ENCODE measurements around the gene DENND1B. TPM values are rescaled to one million over a fixed set of nuclear protein-coding genes. Genes with fewer than 3 reads are reported as not detected.

The DENND1B gene
- total and polyA plus RNA-seq, 9 of the 15 experiments (the other 6 are each of a cell fraction or from before 2014, with no cell fraction given) = 2.1 to 12.1 (median 7.5) TPM

DNA sequence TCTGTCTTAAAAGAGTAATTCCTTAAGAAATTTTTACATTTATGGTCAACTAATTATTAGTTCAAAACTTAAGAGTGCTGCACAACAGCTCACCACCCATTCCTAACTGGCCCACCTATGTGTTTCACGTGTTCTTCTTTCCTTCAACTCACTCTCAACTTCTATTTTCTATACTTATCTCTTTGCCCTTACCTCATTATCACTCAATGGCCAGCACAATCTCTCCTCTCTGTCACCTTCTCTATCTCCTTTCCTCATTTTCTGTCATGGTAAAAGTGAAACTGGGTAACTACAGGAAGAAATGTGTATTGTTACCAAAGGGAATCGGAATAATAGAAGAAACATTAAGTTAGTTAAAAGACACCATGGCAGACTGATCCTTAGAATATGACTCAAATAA lies 43.1 kb downstream of the DENND1B start (continued):
- TF ChIP-seq NCOA2 (IDR thresholded peaks at IDR 0.05; ENCODE audit: partially characterized antibody in 2 of 2) = peak in 1 of 2 experiments; percentile 13
- no peak for TF ChIP-seq MCM2 (IDR thresholded peaks at IDR 0.05; ENCODE audit: low read depth)
- TF ChIP-seq TARDBP (IDR thresholded peaks at IDR 0.05) = no peak

DNA sequence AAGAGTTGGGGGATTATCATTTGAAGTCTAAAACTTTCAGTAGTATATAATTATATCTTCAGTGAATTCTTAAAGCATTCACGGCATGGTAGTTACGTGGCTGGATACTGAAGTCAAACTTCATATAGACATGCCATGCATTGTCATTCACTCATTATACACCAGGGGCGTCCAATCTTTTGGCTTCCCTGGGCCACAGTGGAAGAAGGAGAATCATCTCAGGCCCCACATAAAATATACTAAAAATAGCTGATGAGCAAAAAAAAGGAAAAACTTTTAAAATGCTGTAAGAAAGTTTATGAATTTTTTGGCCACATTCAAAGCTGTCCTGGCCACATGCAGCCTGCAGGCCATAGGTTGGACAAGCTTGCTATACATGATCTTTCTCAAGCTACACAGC lies 43.8 kb downstream of the DENND1B start:
- Histone ChIP-seq H3K9me3 (replicated peaks; ENCODE audit: control insufficient read depth, insufficient read depth, low read depth, low read length) (no peaks in the 10 kb centered on the region), H3K27ac (ENCODE audit: extremely low read depth, low read depth, low read length) (no peak overlapping the region), H3K4me3 (no peak overlapping the region), H3K4me1 (replicated peaks in 1 of 2; ENCODE audit: control insufficient read depth in 2 of 2, insufficient read depth in 2 of 2, low read length in 2 of 2) (peaks cover 0 to 2% of the 10 kb centered on the region in 2 experiments; a peak in 1 of 5 replicates), H4K20me1 (replicated peaks; ENCODE audit: control insufficient read depth, insufficient read depth, low read length) (no peaks in the 10 kb centered on the region), H3K27me3 (ENCODE audit: control insufficient read depth in 2 of 2, insufficient read depth in 2 of 2, low read length in 2 of 2) (no peaks in the 10 kb centered on the region), H2AFZ (ENCODE audit: low read depth, low read length) (no peak overlapping the region), H3K4me2 (ENCODE audit: insufficient read depth, low read length) (no peak overlapping the region), H3K79me2 (ENCODE audit: control insufficient read depth, insufficient read depth, low read length) (no peaks in the 10 kb centered on the region), H3K9me1 (ENCODE audit: control insufficient read depth, insufficient read depth, low read length) (no peaks in the 10 kb centered on the region), H3K36me3 (ENCODE audit: control insufficient read depth, insufficient read depth, low read length) (no peaks in the 10 kb centered on the region; the same call in 2 of the 3 replicates), H3K9ac (ENCODE audit: insufficient read depth in 1 of 2, low read depth in 2 of 2, low read length in 2 of 2) (no peak overlapping the region)
- in situ Hi-C loops (cut with MboI) = no loop called here
- intact Hi-C loops (cut with micrococcal nuclease) = no loop called here
- ChIA-PET POLR2A (no interaction called here), CTCF (ENCODE audit: low intra/inter-chr PET ratio) (no interaction called here)
- WGBS (ENCODE audit: insufficient coverage, low coverage, missing lambda C conversion rate) = 85% methylated on average over 3 of the region's 3 CpGs
- ATAC-seq (peak; percentile 83), DNase-seq (ENCODE audit: extremely low read depth in 1 of 4, low spot score in 3 of 4) (no peak), FAIRE-seq (no peak)
- TF ChIP-seq ZKSCAN8 (CRISPR knock-in tag; IDR thresholded peaks at IDR 0.05) (no peak), ZNF316 (IDR thresholded peaks at IDR 0.05) (peak; percentile 64), C11orf30 (IDR thresholded peaks at IDR 0.05; ENCODE audit: low read depth) (0 out of 2 replicates have a peak, but pooled peaks have one; percentile 30)
- BruUV-seq (replicated peaks) = no TSS peak

DNA sequence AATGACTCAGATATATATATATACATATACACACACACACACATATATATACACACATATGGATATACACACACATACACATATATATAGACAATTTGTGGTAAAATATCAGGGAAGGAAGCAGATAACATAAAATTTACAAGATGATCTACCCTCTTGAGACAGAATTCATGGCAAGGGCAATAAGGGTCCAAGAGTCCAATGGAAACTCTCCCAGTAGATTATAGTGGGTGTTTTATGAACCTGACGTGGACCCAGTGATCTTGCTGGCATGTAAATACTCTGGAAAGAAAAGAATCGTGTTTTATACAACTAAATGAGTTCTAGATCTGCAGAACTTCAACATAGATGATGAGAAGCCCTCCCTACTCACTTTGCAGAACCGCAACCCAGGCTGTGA lies 49.3 kb downstream of the DENND1B start:
- H3K9me3 ChIP-seq (replicated peaks; ENCODE audit: control insufficient read depth, insufficient read depth, low read depth, low read length) = peaks cover 11% of the 10 kb centered on the region
- ATAC-seq (no peak), DNase-seq (ENCODE audit: extremely low read depth in 1 of 4, low spot score in 3 of 4) (no peak), FAIRE-seq (no peak)
- BruUV-seq (replicated peaks) = no TSS peak
- H3K27ac ChIP-seq (ENCODE audit: extremely low read depth, low read depth, low read length) = no peak overlapping the region
- H4K20me1 ChIP-seq (replicated peaks; ENCODE audit: control insufficient read depth, insufficient read depth, low read length) = no peaks in the 10 kb centered on the region
- ChIA-PET CTCF (ENCODE audit: low intra/inter-chr PET ratio) (no interaction called here), POLR2A (no interaction called here)
- H3K9me1 ChIP-seq (ENCODE audit: control insufficient read depth, insufficient read depth, low read length) = no peaks in the 10 kb centered on the region
- no peak overlapping the region for H3K9ac ChIP-seq (ENCODE audit: insufficient read depth in 1 of 2, low read depth in 2 of 2, low read length in 2 of 2)
- no peak overlapping the region for H3K4me2 ChIP-seq (ENCODE audit: insufficient read depth, low read length)
- in situ Hi-C loops (cut with MboI) (no loop called here), intact Hi-C loops (cut with micrococcal nuclease) (no loop called here)
- H3K27me3 ChIP-seq (ENCODE audit: control insufficient read depth in 2 of 2, insufficient read depth in 2 of 2, low read length in 2 of 2) = no peaks in the 10 kb centered on the region
- H3K4me3 ChIP-seq = no peak overlapping the region
- H2AFZ ChIP-seq (ENCODE audit: low read depth, low read length) = no peak overlapping the region
- 57% methylated on average over 3 of the region's 3 CpGs for WGBS (ENCODE audit: insufficient coverage, low coverage, missing lambda C conversion rate)
- no peaks in the 10 kb centered on the region; the same call in 2 of the 3 replicates for H3K36me3 ChIP-seq (ENCODE audit: control insufficient read depth, insufficient read depth, low read length)
- H3K4me1 ChIP-seq (replicated peaks in 1 of 2; ENCODE audit: control insufficient read depth in 2 of 2, insufficient read depth in 2 of 2, low read length in 2 of 2) = no peaks in the 10 kb centered on the region
- TF ChIP-seq ZNF24 (IDR thresholded peaks at IDR 0.05) (no peak), FOS (IDR thresholded peaks at IDR 0.05; ENCODE audit: extremely low read depth, insufficient read length) (no peak), ZNF12 (CRISPR knock-in tag; IDR thresholded peaks at IDR 0.05) (no peak), BHLHE40 (IDR thresholded peaks at IDR 0.05; ENCODE audit: low read length) (no peak), EP400 (IDR thresholded peaks at IDR 0.05) (no peak), ZNF274 (IDR thresholded peaks at IDR 0.05; ENCODE audit: borderline replicate concordance, low read depth, low read length) (0 out of 2 replicates have a peak, but pooled peaks have one; percentile 22), ZFX (CRISPR knock-in tag; IDR thresholded peaks at IDR 0.05) (no peak), TAF9B (IDR thresholded peaks at IDR 0.05; ENCODE audit: partially characterized antibody) (no peak)
- TF ChIP-seq, protein P1, sequence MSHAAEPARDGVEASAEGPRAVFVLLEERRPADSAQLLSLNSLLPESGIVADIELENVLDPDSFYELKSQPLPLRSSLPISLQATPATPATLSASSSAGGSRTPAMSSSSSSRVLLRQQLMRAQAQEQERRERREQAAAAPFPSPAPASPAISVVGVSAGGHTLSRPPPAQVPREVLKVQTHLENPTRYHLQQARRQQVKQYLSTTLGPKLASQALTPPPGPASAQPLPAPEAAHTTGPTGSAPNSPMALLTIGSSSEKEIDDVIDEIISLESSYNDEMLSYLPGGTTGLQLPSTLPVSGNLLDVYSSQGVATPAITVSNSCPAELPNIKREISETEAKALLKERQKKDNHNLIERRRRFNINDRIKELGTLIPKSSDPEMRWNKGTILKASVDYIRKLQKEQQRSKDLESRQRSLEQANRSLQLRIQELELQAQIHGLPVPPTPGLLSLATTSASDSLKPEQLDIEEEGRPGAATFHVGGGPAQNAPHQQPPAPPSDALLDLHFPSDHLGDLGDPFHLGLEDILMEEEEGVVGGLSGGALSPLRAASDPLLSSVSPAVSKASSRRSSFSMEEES (CRISPR knock-in tag; IDR thresholded peaks at IDR 0.05) = peak; percentile 46
- H3K79me2 ChIP-seq (ENCODE audit: control insufficient read depth, insufficient read depth, low read length) = no peaks in the 10 kb centered on the region
